Measurements from ENCODE around the gene EIF6.
A peak's percentile ranks its signal among the peaks of the same experiment; 100 is the strongest.

EIF6 gene

DNA sequence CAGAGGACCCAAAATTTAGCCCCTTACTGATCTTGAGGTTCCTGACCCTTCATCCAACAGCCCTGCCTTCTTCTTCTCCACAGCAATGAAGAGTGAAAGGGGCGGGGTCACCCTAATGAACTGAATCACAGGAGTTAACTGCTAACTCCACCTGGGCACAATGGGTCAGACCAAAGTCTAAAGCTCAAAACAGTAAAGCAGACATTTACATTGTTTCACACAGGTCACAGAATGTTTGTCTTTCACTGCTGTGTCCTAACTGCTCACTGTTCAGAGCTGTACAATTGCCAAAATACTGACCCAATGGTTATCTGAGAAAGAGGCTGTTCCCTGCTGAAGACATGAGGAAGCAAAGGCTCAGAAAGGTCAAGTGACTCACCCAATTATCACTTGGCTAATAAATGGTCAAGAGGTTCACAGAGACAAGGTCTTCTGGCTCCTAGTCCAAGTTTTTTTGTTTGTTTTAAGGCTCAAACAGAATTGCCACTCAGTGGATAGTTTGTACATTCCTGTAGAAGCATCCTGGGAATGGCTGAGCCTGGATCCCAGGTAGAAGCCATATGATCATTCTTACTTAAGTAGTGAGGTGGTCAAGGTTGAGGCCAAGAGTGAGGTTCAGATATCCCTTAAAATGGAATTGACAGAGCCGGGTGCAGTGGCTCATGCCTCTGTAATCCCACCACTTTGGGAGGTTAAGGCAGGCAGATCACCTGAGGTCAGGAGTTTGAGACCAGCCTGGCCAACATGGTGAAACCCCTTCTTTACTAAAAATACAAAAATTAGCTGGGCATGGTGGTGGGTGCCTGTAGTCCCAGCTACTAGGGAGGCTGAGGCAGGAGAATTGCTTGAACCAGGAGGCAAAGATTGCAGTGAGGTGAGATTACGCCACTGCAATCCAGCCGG, 42.8 kb upstream of the EIF6 start:
- H3K4me1 ChIP-seq (ENCODE audit: control insufficient read depth, insufficient read depth, low read length), result no peaks in the 10 kb centered on the region; the same call in 1 of the 2 replicates
- no peaks in the 10 kb centered on the region for H3K36me3 ChIP-seq (ENCODE audit: control insufficient read depth in 2 of 2, insufficient read depth in 1 of 2, low read length in 2 of 2)
- no peak for TF ChIP-seq GLI2 (tag by site-specific recombination; IDR thresholded peaks at IDR 0.05; ENCODE audit: borderline replicate concordance, low read depth)
- TF ChIP-seq, protein P1, sequence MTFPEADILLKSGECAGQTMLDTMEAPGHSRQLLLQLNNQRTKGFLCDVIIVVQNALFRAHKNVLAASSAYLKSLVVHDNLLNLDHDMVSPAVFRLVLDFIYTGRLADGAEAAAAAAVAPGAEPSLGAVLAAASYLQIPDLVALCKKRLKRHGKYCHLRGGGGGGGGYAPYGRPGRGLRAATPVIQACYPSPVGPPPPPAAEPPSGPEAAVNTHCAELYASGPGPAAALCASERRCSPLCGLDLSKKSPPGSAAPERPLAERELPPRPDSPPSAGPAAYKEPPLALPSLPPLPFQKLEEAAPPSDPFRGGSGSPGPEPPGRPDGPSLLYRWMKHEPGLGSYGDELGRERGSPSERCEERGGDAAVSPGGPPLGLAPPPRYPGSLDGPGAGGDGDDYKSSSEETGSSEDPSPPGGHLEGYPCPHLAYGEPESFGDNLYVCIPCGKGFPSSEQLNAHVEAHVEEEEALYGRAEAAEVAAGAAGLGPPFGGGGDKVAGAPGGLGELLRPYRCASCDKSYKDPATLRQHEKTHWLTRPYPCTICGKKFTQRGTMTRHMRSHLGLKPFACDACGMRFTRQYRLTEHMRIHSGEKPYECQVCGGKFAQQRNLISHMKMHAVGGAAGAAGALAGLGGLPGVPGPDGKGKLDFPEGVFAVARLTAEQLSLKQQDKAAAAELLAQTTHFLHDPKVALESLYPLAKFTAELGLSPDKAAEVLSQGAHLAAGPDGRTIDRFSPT (tag by site-specific recombination; IDR thresholded peaks at IDR 0.05), result no peak
- TF ChIP-seq ZFP37 (tag by site-specific recombination; IDR thresholded peaks at IDR 0.05), result no peak
- TF ChIP-seq ZNF423 (tag by site-specific recombination; IDR thresholded peaks at IDR 0.05), result no peak
- TF ChIP-seq, protein P2, sequence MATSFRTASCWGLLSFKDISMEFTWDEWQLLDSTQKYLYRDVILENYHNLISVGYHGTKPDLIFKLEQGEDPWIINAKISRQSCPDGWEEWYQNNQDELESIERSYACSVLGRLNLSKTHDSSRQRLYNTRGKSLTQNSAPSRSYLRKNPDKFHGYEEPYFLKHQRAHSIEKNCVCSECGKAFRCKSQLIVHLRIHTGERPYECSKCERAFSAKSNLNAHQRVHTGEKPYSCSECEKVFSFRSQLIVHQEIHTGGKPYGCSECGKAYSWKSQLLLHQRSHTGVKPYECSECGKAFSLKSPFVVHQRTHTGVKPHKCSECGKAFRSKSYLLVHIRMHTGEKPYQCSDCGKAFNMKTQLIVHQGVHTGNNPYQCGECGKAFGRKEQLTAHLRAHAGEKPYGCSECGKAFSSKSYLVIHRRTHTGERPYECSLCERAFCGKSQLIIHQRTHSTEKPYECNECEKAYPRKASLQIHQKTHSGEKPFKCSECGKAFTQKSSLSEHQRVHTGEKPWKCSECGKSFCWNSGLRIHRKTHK (tag by site-specific recombination; IDR thresholded peaks at IDR 0.05), result no peak
- TF ChIP-seq ZNF132 (tag by site-specific recombination; IDR thresholded peaks at IDR 0.05; ENCODE audit: borderline replicate concordance), result no peak
- H3K27ac ChIP-seq (ENCODE audit: extremely low read depth, low read depth, low read length), result no peak overlapping the region
- no peak overlapping the region for H3K4me3 ChIP-seq (ENCODE audit: low read depth, low read length)
- no peaks in the 10 kb centered on the region for H3K9me3 ChIP-seq (ENCODE audit: control insufficient read depth, insufficient read depth, low read depth, low read length)
- CTCF ChIA-PET, result interaction anchor here (1.0 to 9.6 kb wide), 2 partner anchors 23 to 84 kb away, joined by 3 to 236 read pairs; no protein-coding TSS in a partner anchor
- POLR2A ChIA-PET, result no interaction called here

DNA sequence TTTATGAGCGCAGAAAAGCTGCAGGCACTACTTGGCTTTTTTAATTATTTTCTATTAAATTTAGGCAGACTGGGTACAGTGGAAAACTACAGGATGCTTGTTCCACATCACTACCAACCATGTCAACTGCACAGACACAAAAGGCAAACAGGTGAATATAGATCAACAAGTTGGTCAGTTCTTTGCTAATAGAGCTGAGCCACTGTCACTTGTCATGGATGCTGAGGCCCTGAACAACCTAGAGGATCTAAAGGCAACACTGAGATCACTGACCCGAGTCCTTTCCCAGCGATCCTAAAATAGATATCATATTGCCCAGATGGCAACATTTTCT, 42.1 kb upstream of the EIF6 start:
- no peak overlapping the region for H3K4me3 ChIP-seq (ENCODE audit: low read depth, low read length)
- no peaks in the 10 kb centered on the region; the same call in 1 of the 2 replicates for H3K4me1 ChIP-seq (ENCODE audit: control insufficient read depth, insufficient read depth, low read length)
- CTCF ChIA-PET, result interaction anchor here (1.0 to 9.6 kb wide), 2 partner anchors 22 to 84 kb away, joined by 3 to 236 read pairs; no protein-coding TSS in a partner anchor
- no peaks in the 10 kb centered on the region for H3K9me3 ChIP-seq (ENCODE audit: control insufficient read depth, insufficient read depth, low read depth, low read length)
- H3K36me3 ChIP-seq (ENCODE audit: control insufficient read depth in 2 of 2, insufficient read depth in 1 of 2, low read length in 2 of 2), result no peaks in the 10 kb centered on the region
- H3K27ac ChIP-seq (ENCODE audit: extremely low read depth, low read depth, low read length), result no peak overlapping the region
- POLR2A ChIA-PET, result no interaction called here
- TF ChIP-seq SCRT2 (tag by site-specific recombination; IDR thresholded peaks at IDR 0.05), result peak; percentile 91
- no peak for TF ChIP-seq ZNF777 (tag by site-specific recombination; IDR thresholded peaks at IDR 0.05; ENCODE audit: borderline replicate concordance)
- TF ChIP-seq ZXDB (tag by site-specific recombination; IDR thresholded peaks at IDR 0.05), result no peak
- TF ChIP-seq ZNF248 (tag by site-specific recombination; IDR thresholded peaks at IDR 0.05), result no peak
- no peak for TF ChIP-seq SALL2 (tag by site-specific recombination; IDR thresholded peaks at IDR 0.05; ENCODE audit: borderline replicate concordance)
- no peak for TF ChIP-seq ZNF585B (tag by site-specific recombination; IDR thresholded peaks at IDR 0.05)
- no peak for TF ChIP-seq ZFP37 (tag by site-specific recombination; IDR thresholded peaks at IDR 0.05)

DNA sequence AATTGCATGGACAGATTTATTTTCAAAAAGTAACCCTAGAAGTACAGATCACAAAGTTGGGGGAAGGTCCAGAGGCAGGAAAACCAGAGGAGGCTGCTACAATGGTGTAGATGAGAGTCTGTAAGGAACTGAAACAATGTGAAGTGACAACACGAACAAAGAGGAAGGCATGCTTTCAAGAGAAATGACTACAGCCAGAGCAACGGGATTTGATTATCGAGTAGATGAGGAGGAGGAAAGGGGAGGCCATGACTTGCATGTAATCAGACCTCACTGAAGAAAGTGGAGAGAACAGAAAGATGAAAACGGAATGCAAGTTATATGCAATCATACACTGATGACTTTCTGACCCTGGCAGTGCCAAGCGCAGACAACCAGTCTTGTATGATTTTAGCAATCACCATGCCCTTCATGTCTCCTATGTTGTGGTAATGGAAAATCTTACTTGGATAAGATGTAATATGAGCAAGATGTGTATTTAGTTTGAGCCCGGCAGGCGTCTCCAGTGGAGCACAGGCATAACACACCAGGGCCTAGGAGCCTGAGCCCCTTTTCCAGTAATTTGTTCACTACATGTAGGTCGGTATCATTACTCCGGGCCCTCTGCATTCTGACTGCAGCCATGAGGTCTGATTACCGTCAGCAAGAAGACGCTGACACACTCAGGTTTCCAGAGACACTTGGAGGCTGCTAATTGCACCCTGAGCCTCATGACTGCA, 41.6 kb upstream of the EIF6 start:
- ChIA-PET POLR2A (no interaction called here), CTCF (interaction anchor here (0.6 to 9.6 kb wide), 3 partner anchors 18 to 85 kb away, joined by 3 to 236 read pairs (median 3); no protein-coding TSS in a partner anchor)
- Histone ChIP-seq H3K9me3 (ENCODE audit: control insufficient read depth, insufficient read depth, low read depth, low read length) (no peaks in the 10 kb centered on the region), H3K4me1 (ENCODE audit: control insufficient read depth, insufficient read depth, low read length) (no peaks in the 10 kb centered on the region; the same call in 1 of the 2 replicates), H3K27ac (ENCODE audit: extremely low read depth, low read depth, low read length) (no peak overlapping the region), H3K36me3 (ENCODE audit: control insufficient read depth in 2 of 2, insufficient read depth in 1 of 2, low read length in 2 of 2) (no peaks in the 10 kb centered on the region), H3K4me3 (ENCODE audit: low read depth, low read length) (no peak overlapping the region)
- TF ChIP-seq, protein P3, sequence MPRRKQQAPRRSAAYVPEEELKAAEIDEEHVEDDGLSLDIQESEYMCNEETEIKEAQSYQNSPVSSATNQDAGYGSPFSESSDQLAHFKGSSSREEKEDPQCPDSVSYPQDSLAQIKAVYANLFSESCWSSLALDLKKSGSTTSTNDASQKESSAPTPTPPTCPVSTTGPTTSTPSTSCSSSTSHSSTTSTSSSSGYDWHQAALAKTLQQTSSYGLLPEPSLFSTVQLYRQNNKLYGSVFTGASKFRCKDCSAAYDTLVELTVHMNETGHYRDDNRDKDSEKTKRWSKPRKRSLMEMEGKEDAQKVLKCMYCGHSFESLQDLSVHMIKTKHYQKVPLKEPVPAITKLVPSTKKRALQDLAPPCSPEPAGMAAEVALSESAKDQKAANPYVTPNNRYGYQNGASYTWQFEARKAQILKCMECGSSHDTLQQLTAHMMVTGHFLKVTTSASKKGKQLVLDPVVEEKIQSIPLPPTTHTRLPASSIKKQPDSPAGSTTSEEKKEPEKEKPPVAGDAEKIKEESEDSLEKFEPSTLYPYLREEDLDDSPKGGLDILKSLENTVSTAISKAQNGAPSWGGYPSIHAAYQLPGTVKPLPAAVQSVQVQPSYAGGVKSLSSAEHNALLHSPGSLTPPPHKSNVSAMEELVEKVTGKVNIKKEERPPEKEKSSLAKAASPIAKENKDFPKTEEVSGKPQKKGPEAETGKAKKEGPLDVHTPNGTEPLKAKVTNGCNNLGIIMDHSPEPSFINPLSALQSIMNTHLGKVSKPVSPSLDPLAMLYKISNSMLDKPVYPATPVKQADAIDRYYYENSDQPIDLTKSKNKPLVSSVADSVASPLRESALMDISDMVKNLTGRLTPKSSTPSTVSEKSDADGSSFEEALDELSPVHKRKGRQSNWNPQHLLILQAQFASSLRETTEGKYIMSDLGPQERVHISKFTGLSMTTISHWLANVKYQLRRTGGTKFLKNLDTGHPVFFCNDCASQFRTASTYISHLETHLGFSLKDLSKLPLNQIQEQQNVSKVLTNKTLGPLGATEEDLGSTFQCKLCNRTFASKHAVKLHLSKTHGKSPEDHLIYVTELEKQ (tag by site-specific recombination; IDR thresholded peaks at IDR 0.05; ENCODE audit: borderline replicate concordance), result no peak
- peak; percentile 77 for TF ChIP-seq PRDM1 (tag by site-specific recombination; IDR thresholded peaks at IDR 0.05)
- TF ChIP-seq ZNF423 (tag by site-specific recombination; IDR thresholded peaks at IDR 0.05), result no peak
- TF ChIP-seq, protein P4, sequence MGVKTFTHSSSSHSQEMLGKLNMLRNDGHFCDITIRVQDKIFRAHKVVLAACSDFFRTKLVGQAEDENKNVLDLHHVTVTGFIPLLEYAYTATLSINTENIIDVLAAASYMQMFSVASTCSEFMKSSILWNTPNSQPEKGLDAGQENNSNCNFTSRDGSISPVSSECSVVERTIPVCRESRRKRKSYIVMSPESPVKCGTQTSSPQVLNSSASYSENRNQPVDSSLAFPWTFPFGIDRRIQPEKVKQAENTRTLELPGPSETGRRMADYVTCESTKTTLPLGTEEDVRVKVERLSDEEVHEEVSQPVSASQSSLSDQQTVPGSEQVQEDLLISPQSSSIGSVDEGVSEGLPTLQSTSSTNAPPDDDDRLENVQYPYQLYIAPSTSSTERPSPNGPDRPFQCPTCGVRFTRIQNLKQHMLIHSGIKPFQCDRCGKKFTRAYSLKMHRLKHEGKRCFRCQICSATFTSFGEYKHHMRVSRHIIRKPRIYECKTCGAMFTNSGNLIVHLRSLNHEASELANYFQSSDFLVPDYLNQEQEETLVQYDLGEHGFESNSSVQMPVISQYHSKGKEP (tag by site-specific recombination; IDR thresholded peaks at IDR 0.05), result peak; percentile 82
- TF ChIP-seq, protein P5, sequence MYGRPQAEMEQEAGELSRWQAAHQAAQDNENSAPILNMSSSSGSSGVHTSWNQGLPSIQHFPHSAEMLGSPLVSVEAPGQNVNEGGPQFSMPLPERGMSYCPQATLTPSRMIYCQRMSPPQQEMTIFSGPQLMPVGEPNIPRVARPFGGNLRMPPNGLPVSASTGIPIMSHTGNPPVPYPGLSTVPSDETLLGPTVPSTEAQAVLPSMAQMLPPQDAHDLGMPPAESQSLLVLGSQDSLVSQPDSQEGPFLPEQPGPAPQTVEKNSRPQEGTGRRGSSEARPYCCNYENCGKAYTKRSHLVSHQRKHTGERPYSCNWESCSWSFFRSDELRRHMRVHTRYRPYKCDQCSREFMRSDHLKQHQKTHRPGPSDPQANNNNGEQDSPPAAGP (tag by site-specific recombination; IDR thresholded peaks at IDR 0.05), result no peak
- TF ChIP-seq ZNF510 (tag by site-specific recombination; IDR thresholded peaks at IDR 0.05; ENCODE audit: insufficient replicate concordance), result no peak
- TF ChIP-seq ZNF596 (tag by site-specific recombination; IDR thresholded peaks at IDR 0.05), result no peak

Data from HEK293 (cell line).